CD8-positive, alpha-beta memory T cell (primary cell): ENCODE measurements around the gene DYNLRB1. TPM values are rescaled to one million over a fixed set of nuclear protein-coding genes. Genes with fewer than 3 reads are reported as not detected.

Experiments
- CTCF ChIA-PET: fragments of 350-600 bp; sonication (Branson Sonifier 250); formaldehyde crosslinking; loops from one replicate; lab custom pipeline; 2021; ENCODE audit warnings: antibody characterized with exemption; lab: Charles Lee
- POLR2A ChIA-PET: fragments of 350-600 bp; sonication (Branson Sonifier 250); formaldehyde crosslinking; loops from one replicate; lab custom pipeline; 2021; ENCODE audit warnings: antibody characterized with exemption; lab: Charles Lee
- DNase-seq, 5 donors: peaks; one replicate each; pipeline versions ENCODE4 v3.0.0 to v3.0.0-alpha.2; 2020 to 2022; ENCODE audit warnings: mixed read lengths in 1 of 5
- H3K27ac ChIP-seq: one replicate; pipeline ENCODE4 v1.7.0; 2013; ENCODE audit warnings: low read depth, mild to moderate bottlenecking, low read length, moderate library complexity
- H3K27me3 ChIP-seq: 2 replicates; pipeline ENCODE4 v1.7.0; 2013; ENCODE audit warnings: low read length, mild to moderate bottlenecking; ENCODE audit not compliant: insufficient read depth, poor library complexity, severe bottlenecking
- H3K36me3 ChIP-seq: 2 replicates; pipeline ENCODE4 v1.7.0; 2013; ENCODE audit warnings: mild to moderate bottlenecking, low read length, moderate library complexity; ENCODE audit not compliant: insufficient read depth
- H3K4me1 ChIP-seq: 2 replicates; pipeline ENCODE4 v1.7.0; 2013; ENCODE audit warnings: mild to moderate bottlenecking, low read length, moderate library complexity; ENCODE audit not compliant: insufficient read depth
- H3K4me3 ChIP-seq: 2 replicates; pipeline ENCODE4 v1.7.0; 2013; ENCODE audit warnings: mild to moderate bottlenecking, low read length
- H3K9me3 ChIP-seq: 2 replicates; pipeline ENCODE4 v1.7.0; 2013; ENCODE audit warnings: mild to moderate bottlenecking, low read length
- H3K27ac Mint-ChIP-seq, 8 donors: one replicate each; pipeline ENCODE4 v1.8.0; 2020 to 2021; ENCODE audit warnings: mixed read lengths in 8 of 8, mild to moderate bottlenecking in 6 of 8, inconsistent platforms in 3 of 8, moderate library complexity in 3 of 8
- H3K27me3 Mint-ChIP-seq, 2 donors: one replicate each; pipeline ENCODE4 v1.8.0; 2020 to 2021; ENCODE audit warnings: mixed read lengths in 2 of 2, mild to moderate bottlenecking in 1 of 2, moderate library complexity in 1 of 2
- H3K36me3 Mint-ChIP-seq, 3 donors: one replicate each; pipeline ENCODE4 v1.8.0; 2020 to 2021; ENCODE audit warnings: mixed read lengths in 3 of 3, inconsistent platforms in 1 of 3, mild to moderate bottlenecking in 1 of 3
- H3K4me1 Mint-ChIP-seq, 3 donors: one replicate each; pipeline ENCODE4 v1.8.0; 2020 to 2021; ENCODE audit warnings: mixed read lengths in 3 of 3, inconsistent platforms in 1 of 3, mild to moderate bottlenecking in 1 of 3
- H3K4me3 Mint-ChIP-seq, 7 donors: one replicate each; pipeline ENCODE4 v1.8.0; 2020 to 2021; ENCODE audit warnings: mixed read lengths in 7 of 7, mild to moderate bottlenecking in 6 of 7, moderate library complexity in 4 of 7, inconsistent platforms in 2 of 7
- H3K9me3 Mint-ChIP-seq, 5 donors: one replicate each; pipeline ENCODE4 v1.8.0; 2020 to 2022; ENCODE audit warnings: mixed read lengths in 5 of 5, mild to moderate bottlenecking in 3 of 5, moderate library complexity in 2 of 5, inconsistent platforms in 1 of 5
- polyA plus RNA-seq: library from polyadenylated mRNA; unstranded; fragments of 300-500 nt; fragmentation: Illumina TruSeq; gene quantifications from one replicate; pipeline ENCODE4 v1.2.3, GENCODE V29; 2021
- total RNA-seq, 2 experiments: library from RNA; stranded (reverse); gene quantifications; one replicate each; pipeline ENCODE4 v1.2.3, GENCODE V29; 2021

DYNLRB1 gene
- total and polyA plus RNA-seq, 3 experiments from 2014 or later, result 81.1 to 315 (median 81.2) TPM

GRCh38 chr20:34522969-34523871 lies 7.0 kb downstream of the DYNLRB1 start:
- Mint-ChIP-seq H3K4me1 (peaks cover 40 to 70% (median 60%) of the 10 kb centered on the region in 3 donors), H3K4me3 (peak overlapping the region in 1 of 7 donors; percentile 28), H3K27ac (peak overlapping the region in 5 of 8 donors; percentile 3 to 82 (median 24)), H3K36me3 (peaks cover 3 to 68% (median 15%) of the 10 kb centered on the region in 3 donors), H3K9me3 (no peaks in the 10 kb centered on the region), H3K27me3 (no peaks in the 10 kb centered on the region)
- H3K9me3 ChIP-seq, result no peaks in the 10 kb centered on the region
- H3K36me3 ChIP-seq, result peaks cover 27% of the 10 kb centered on the region
- ChIA-PET CTCF (interaction anchor here (0.8 to 1.9 kb wide), 6 partner anchors 15 to 220 kb away, joined by 3 to 7 read pairs (median 4); partner anchors contain the start of gene AHCY), POLR2A (no interaction called here)
- no peak overlapping the region for H3K27ac ChIP-seq
- H3K4me1 ChIP-seq, result peaks cover 14% of the 10 kb centered on the region
- DNase-seq, result peak in 4 of 5 donors; percentile 10 to 45 (median 35)
- no peaks in the 10 kb centered on the region for H3K27me3 ChIP-seq
- no peak overlapping the region for H3K4me3 ChIP-seq

GRCh38 chr20:34524426-34524825 lies 8.2 kb downstream of the DYNLRB1 start:
- CTCF ChIA-PET, result no interaction called here
- Mint-ChIP-seq H3K36me3 (peaks cover 3 to 78% (median 15%) of the 10 kb centered on the region in 3 donors), H3K9me3 (no peaks in the 10 kb centered on the region), H3K27ac (no peak overlapping the region), H3K4me3 (no peak overlapping the region), H3K27me3 (no peaks in the 10 kb centered on the region), H3K4me1 (peaks cover 34 to 64% (median 48%) of the 10 kb centered on the region in 3 donors)
- Histone ChIP-seq H3K27me3 (no peaks in the 10 kb centered on the region), H3K9me3 (no peaks in the 10 kb centered on the region), H3K4me1 (peaks cover 10% of the 10 kb centered on the region), H3K36me3 (peaks cover 31% of the 10 kb centered on the region), H3K27ac (no peak overlapping the region), H3K4me3 (no peak overlapping the region)
- no peak for DNase-seq
- POLR2A ChIA-PET, result no interaction called here

DNA sequence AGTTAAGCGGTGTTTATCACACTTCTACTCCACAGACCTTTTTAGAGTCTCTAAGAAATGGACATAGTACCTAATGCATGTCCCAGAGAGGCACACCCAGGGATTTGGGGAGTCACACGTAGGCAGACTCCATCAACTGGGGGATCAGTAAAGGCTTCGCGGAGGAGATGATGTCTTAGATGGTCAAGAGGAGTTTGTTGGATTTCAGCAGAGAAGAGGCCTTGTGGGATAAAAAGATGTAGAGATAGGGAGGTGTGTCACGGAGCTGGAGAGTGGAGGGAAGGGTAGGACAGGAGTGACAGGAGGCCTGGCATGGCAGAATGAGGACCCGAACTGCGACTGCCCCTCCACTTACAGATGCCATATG lies 9.1 kb downstream of the DYNLRB1 start:
- H3K9me3 Mint-ChIP-seq, result no peaks in the 10 kb centered on the region
- no peaks in the 10 kb centered on the region for H3K27me3 ChIP-seq
- peak overlapping the region in 2 of 8 donors; percentile 32 to 93 for H3K27ac Mint-ChIP-seq
- H3K9me3 ChIP-seq, result no peaks in the 10 kb centered on the region
- H3K27ac ChIP-seq, result no peak overlapping the region
- no peaks in the 10 kb centered on the region for H3K27me3 Mint-ChIP-seq
- H3K4me3 ChIP-seq, result no peak overlapping the region
- DNase-seq, result no peak
- POLR2A ChIA-PET, result no interaction called here
- peaks cover 38% of the 10 kb centered on the region for H3K36me3 ChIP-seq
- peaks cover 31 to 61% (median 42%) of the 10 kb centered on the region in 3 donors for H3K4me1 Mint-ChIP-seq
- H3K36me3 Mint-ChIP-seq, result peaks cover 3 to 80% (median 13%) of the 10 kb centered on the region in 3 donors
- H3K4me1 ChIP-seq, result peaks cover 10% of the 10 kb centered on the region
- H3K4me3 Mint-ChIP-seq, result no peak overlapping the region
- CTCF ChIA-PET, result no interaction called here

GRCh38 chr20:34525709-34526416 lies 9.6 kb downstream of the DYNLRB1 start:
- Histone ChIP-seq H3K27ac (no peak overlapping the region), H3K27me3 (no peaks in the 10 kb centered on the region), H3K9me3 (no peaks in the 10 kb centered on the region), H3K4me3 (no peak overlapping the region), H3K4me1 (peaks cover 10% of the 10 kb centered on the region), H3K36me3 (peaks cover 38% of the 10 kb centered on the region)
- Mint-ChIP-seq H3K36me3 (peaks cover 3 to 81% (median 16%) of the 10 kb centered on the region in 3 donors), H3K9me3 (no peaks in the 10 kb centered on the region), H3K27me3 (no peaks in the 10 kb centered on the region), H3K27ac (peak overlapping the region in 3 of 8 donors; percentile 12 to 37 (median 33)), H3K4me3 (no peak overlapping the region), H3K4me1 (peaks cover 35 to 61% (median 42%) of the 10 kb centered on the region in 3 donors)
- CTCF ChIA-PET, result no interaction called here
- no peak for DNase-seq
- POLR2A ChIA-PET, result no interaction called here

DNA sequence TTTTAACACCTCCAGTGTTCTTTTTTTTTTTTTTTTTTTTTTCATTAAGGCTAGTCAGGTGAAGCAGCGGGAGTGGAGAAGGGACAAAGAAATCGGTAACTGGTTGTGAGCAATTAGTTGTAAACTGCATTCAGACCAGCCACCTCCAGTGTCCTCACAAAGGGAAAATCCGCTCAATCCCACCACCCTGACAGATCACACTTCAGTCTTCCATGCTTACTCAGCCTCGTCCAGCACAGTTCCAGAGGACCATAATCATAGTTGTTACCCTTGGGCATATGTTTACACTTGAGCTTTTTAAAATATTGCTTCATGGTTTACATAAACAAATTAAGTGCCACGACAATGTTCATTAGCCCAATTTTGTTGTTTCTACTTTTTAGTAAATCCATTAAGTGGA lies 10.2 kb downstream of the DYNLRB1 start:
- ChIA-PET POLR2A (no interaction called here), CTCF (no interaction called here)
- Mint-ChIP-seq H3K27ac (peak overlapping the region in 2 of 8 donors; percentile 19 to 69), H3K9me3 (no peaks in the 10 kb centered on the region), H3K4me3 (no peak overlapping the region), H3K36me3 (peaks cover 3 to 82% (median 18%) of the 10 kb centered on the region in 3 donors), H3K4me1 (peaks cover 36 to 60% (median 47%) of the 10 kb centered on the region in 3 donors), H3K27me3 (no peaks in the 10 kb centered on the region)
- peaks cover 39% of the 10 kb centered on the region for H3K36me3 ChIP-seq
- DNase-seq, result no peak
- no peak overlapping the region for H3K27ac ChIP-seq
- peaks cover 10% of the 10 kb centered on the region for H3K4me1 ChIP-seq
- H3K4me3 ChIP-seq, result no peak overlapping the region
- no peaks in the 10 kb centered on the region for H3K27me3 ChIP-seq
- no peaks in the 10 kb centered on the region for H3K9me3 ChIP-seq

- peaks cover 44% of the 10 kb centered on the region for H3K36me3 ChIP-seq
These were observed 10.8 kb downstream of the DYNLRB1 start for GRCh38 chr20:34527016-34527415.

GRCh38 chr20:34528921-34529297 lies 12.7 kb downstream of the DYNLRB1 start:
- CTCF ChIA-PET, result interaction anchor here (2.5 kb wide), 1 partner anchor 10 kb away, joined by 9 read pairs; no protein-coding TSS in a partner anchor
- H3K27me3 ChIP-seq, result no peaks in the 10 kb centered on the region
- H3K4me3 Mint-ChIP-seq, result no peak overlapping the region

More at GRCh38 chr20:34527016-34527415, 10.8 kb downstream of the DYNLRB1 start:
- Histone ChIP-seq H3K27ac (no peak overlapping the region), H3K4me1 (peaks cover 10% of the 10 kb centered on the region), H3K27me3 (no peaks in the 10 kb centered on the region), H3K4me3 (no peak overlapping the region), H3K9me3 (no peaks in the 10 kb centered on the region)
- no peak for DNase-seq
- peaks cover 3 to 84% (median 16%) of the 10 kb centered on the region in 3 donors for H3K36me3 Mint-ChIP-seq
- H3K9me3 Mint-ChIP-seq, result no peaks in the 10 kb centered on the region
- H3K27ac Mint-ChIP-seq, result peak overlapping the region in 1 of 8 donors; percentile 88
- no peaks in the 10 kb centered on the region for H3K27me3 Mint-ChIP-seq
- H3K4me1 Mint-ChIP-seq, result peaks cover 34 to 58% (median 44%) of the 10 kb centered on the region in 3 donors
- CTCF ChIA-PET, result no interaction called here
- no peak overlapping the region for H3K4me3 Mint-ChIP-seq
- POLR2A ChIA-PET, result no interaction called here

More at GRCh38 chr20:34528921-34529297, 12.7 kb downstream of the DYNLRB1 start:
- Mint-ChIP-seq H3K4me1 (peaks cover 22 to 40% (median 30%) of the 10 kb centered on the region in 3 donors), H3K27ac (peak overlapping the region in 2 of 8 donors; percentile 24 to 27), H3K9me3 (no peaks in the 10 kb centered on the region), H3K27me3 (no peaks in the 10 kb centered on the region), H3K36me3 (peaks cover 3 to 84% (median 15%) of the 10 kb centered on the region in 3 donors)
- no peak overlapping the region for H3K4me3 ChIP-seq
- POLR2A ChIA-PET, result interaction anchor here (0.7 kb wide), 1 partner anchor 182 kb away, joined by 5 read pairs; no protein-coding TSS in a partner anchor
- H3K4me1 ChIP-seq, result no peaks in the 10 kb centered on the region
- no peaks in the 10 kb centered on the region for H3K9me3 ChIP-seq
- no peak for DNase-seq
- H3K27ac ChIP-seq, result no peak overlapping the region
- peaks cover 44% of the 10 kb centered on the region for H3K36me3 ChIP-seq
